ENCODE measurements around the gene SMARCB1. TPM values are rescaled to one million over a fixed set of nuclear protein-coding genes. Genes with fewer than 3 reads are reported as not detected.
A peak's percentile ranks its signal among the peaks of the same experiment; 100 is the strongest.

Gene SMARCB1
- total RNA-seq, 1 donor from 2014 or later, result 222 TPM

GRCh38 chr22:23832226-23833016 is 45.7 kb downstream of the SMARCB1 start:
- Mint-ChIP-seq H3K36me3 (ENCODE audit: low read depth) (peaks cover 3% of the 10 kb centered on the region), H3K4me1 (peaks cover 3% of the 10 kb centered on the region), H3K27me3 (ENCODE audit: low read depth) (no peaks in the 10 kb centered on the region), H3K27ac (ENCODE audit: unreplicated experiment) (no peak overlapping the region), H3K9me3 (no peaks in the 10 kb centered on the region), H3K4me3 (no peak overlapping the region)
- DNase-seq (ENCODE audit: low read depth, low spot score), result no peak
- TF ChIP-seq CTCF (conservative IDR thresholded peaks at IDR 0.05), result no peak

- Mint-ChIP-seq H3K4me1 (peaks cover 9% of the 10 kb centered on the region), H3K4me3 (no peak overlapping the region), H3K36me3 (ENCODE audit: low read depth) (peaks cover 3% of the 10 kb centered on the region), H3K9me3 (no peaks in the 10 kb centered on the region), H3K27ac (ENCODE audit: unreplicated experiment) (no peak overlapping the region), H3K27me3 (ENCODE audit: low read depth) (no peaks in the 10 kb centered on the region)
- DNase-seq (ENCODE audit: low read depth, low spot score), result no peak
- no peak for TF ChIP-seq CTCF (conservative IDR thresholded peaks at IDR 0.05)
These were observed 46.4 kb downstream of the SMARCB1 start for GRCh38 chr22:23833017-23833751.

- Mint-ChIP-seq H3K27ac (ENCODE audit: unreplicated experiment) (no peak overlapping the region), H3K9me3 (no peaks in the 10 kb centered on the region), H3K4me3 (no peak overlapping the region), H3K4me1 (peaks cover 13% of the 10 kb centered on the region), H3K36me3 (ENCODE audit: low read depth) (peaks cover 4% of the 10 kb centered on the region), H3K27me3 (ENCODE audit: low read depth) (peaks cover 4% of the 10 kb centered on the region)
- DNase-seq (ENCODE audit: low read depth, low spot score), result no peak
- no peak for TF ChIP-seq CTCF (conservative IDR thresholded peaks at IDR 0.05)
These were observed 47.1 kb downstream of the SMARCB1 start for GRCh38 chr22:23833911-23834317.

- DNase-seq (ENCODE audit: low read depth, low spot score), result no peak
- Mint-ChIP-seq H3K4me1 (peaks cover 18% of the 10 kb centered on the region), H3K36me3 (ENCODE audit: low read depth) (peaks cover 3% of the 10 kb centered on the region), H3K4me3 (peak overlapping the region; percentile 34), H3K27ac (ENCODE audit: unreplicated experiment) (no peak overlapping the region), H3K27me3 (ENCODE audit: low read depth) (peaks cover 7% of the 10 kb centered on the region), H3K9me3 (no peaks in the 10 kb centered on the region)
- TF ChIP-seq CTCF (conservative IDR thresholded peaks at IDR 0.05), result no peak
These were observed 47.6 kb downstream of the SMARCB1 start for GRCh38 chr22:23834406-23834792.

GRCh38 chr22:23834793-23835483 is 48.2 kb downstream of the SMARCB1 start:
- H3K27ac Mint-ChIP-seq (ENCODE audit: unreplicated experiment), result no peak overlapping the region
- no peak for DNase-seq (ENCODE audit: low read depth, low spot score)
- peak overlapping the region; percentile 62 for H3K4me3 Mint-ChIP-seq
- H3K9me3 Mint-ChIP-seq, result no peaks in the 10 kb centered on the region
- peaks cover 19% of the 10 kb centered on the region for H3K4me1 Mint-ChIP-seq
- H3K27me3 Mint-ChIP-seq (ENCODE audit: low read depth), result peaks cover 7% of the 10 kb centered on the region
- no peak for TF ChIP-seq CTCF (conservative IDR thresholded peaks at IDR 0.05)
- peaks cover 3% of the 10 kb centered on the region for H3K36me3 Mint-ChIP-seq (ENCODE audit: low read depth)

All from neural crest cell (in vitro differentiated cells).